Retina (tissue), 1 donor: ENCODE results near the gene TMEM131.

Source experiments
- DNase-seq: peaks from one replicate; pipeline ENCODE4 v3.0.0-alpha.2; 2016

The TMEM131 gene

GRCh38 chr2:97736185-97736584, 259.6 kb downstream of the TMEM131 start:
- DNase-seq: no peak

GRCh38 chr2:97735161-97735561, 260.6 kb downstream of the TMEM131 start:
- no peak for DNase-seq

GRCh38 chr2:97734061-97735051, 261.4 kb downstream of the TMEM131 start:
- DNase-seq: no peak

GRCh38 chr2:97733341-97734035, 262.3 kb downstream of the TMEM131 start:
- DNase-seq: no peak

- DNase-seq: no peak
Measured at GRCh38 chr2:97732436-97733340, 263.1 kb downstream of the TMEM131 start.

- DNase-seq: no peak
Measured at GRCh38 chr2:97731274-97732020, 264.3 kb downstream of the TMEM131 start.

- DNase-seq: no peak
Measured at GRCh38 chr2:97730245-97730644, 265.5 kb downstream of the TMEM131 start.

GRCh38 chr2:97728091-97728731, 267.5 kb downstream of the TMEM131 start:
- DNase-seq: no peak

- no peak for DNase-seq
Measured at GRCh38 chr2:97727296-97727695, 268.5 kb downstream of the TMEM131 start.

GRCh38 chr2:97726261-97727064, 269.3 kb downstream of the TMEM131 start:
- DNase-seq: no peak

GRCh38 chr2:97724946-97725688, 270.6 kb downstream of the TMEM131 start:
- DNase-seq: no peak

GRCh38 chr2:97724501-97724900, 271.2 kb downstream of the TMEM131 start:
- no peak for DNase-seq

GRCh38 chr2:97724073-97724410, 271.7 kb downstream of the TMEM131 start:
- DNase-seq: no peak

- DNase-seq: no peak
Measured at GRCh38 chr2:97723156-97724072, 272.3 kb downstream of the TMEM131 start.

GRCh38 chr2:97722227-97722626, 273.5 kb downstream of the TMEM131 start:
- no peak for DNase-seq

- DNase-seq: no peak
Measured at GRCh38 chr2:97720746-97721145, 275.0 kb downstream of the TMEM131 start.

GRCh38 chr2:97719362-97720155, 276.2 kb downstream of the TMEM131 start:
- no peak for DNase-seq

- no peak for DNase-seq
Measured at GRCh38 chr2:97718942-97719341, 276.8 kb downstream of the TMEM131 start.
